Measurements from ENCODE around the gene TTBK2. TPM values are rescaled to one million over a fixed set of nuclear protein-coding genes. Genes with fewer than 3 reads are reported as not detected.

Gene TTBK2
- polyA plus RNA-seq, 1 of the 3 experiments (the other 2 are of a cell fraction): 4.5 TPM

GRCh38 chr15:42725331-42725903, 195.2 kb downstream of the TTBK2 start:
- ChIA-PET POLR2A (interaction anchor here (0.6 kb wide), 1 partner anchor 48 kb away, joined by 4 read pairs; no protein-coding TSS in a partner anchor), CTCF (interaction anchor here (1.1 to 2.4 kb wide), 3 partner anchors 14 to 201 kb away, joined by 3 to 13 read pairs (median 4); no protein-coding TSS in a partner anchor)
- Histone ChIP-seq H4K20me1 (ENCODE audit: insufficient read depth) (no peaks in the 10 kb centered on the region), H3K79me2 (ENCODE audit: insufficient read depth) (peaks cover 2% of the 10 kb centered on the region; the same call in 1 of the 2 replicates), H3K4me1 (ENCODE audit: control insufficient read depth in 1 of 2, insufficient read depth in 2 of 2, low read depth in 1 of 2, low read length in 1 of 2) (peaks cover 0 to 7% of the 10 kb centered on the region in 2 experiments; a peak in 1 of 4 replicates), H3F3A (replicated peaks; ENCODE audit: insufficient read depth) (peaks cover 18% of the 10 kb centered on the region), H3K4me3 (ENCODE audit: low read depth in 2 of 2, low read length in 1 of 2) (no peak overlapping the region), H3K9me3 (no peaks in the 10 kb centered on the region), H3K9ac (no peak overlapping the region), H2AFZ (ENCODE audit: low read depth) (no peak overlapping the region), H3K9me2 (no peaks in the 10 kb centered on the region), H3K4me2 (no peak overlapping the region), H3K27me3 (ENCODE audit: insufficient read depth) (no peaks in the 10 kb centered on the region), H3K36me3 (replicated peaks in 1 of 2; ENCODE audit: control insufficient read depth in 1 of 2, insufficient read depth in 2 of 2, low read length in 1 of 2) (peaks cover 41 to 72% of the 10 kb centered on the region in 2 experiments), H3K27ac (ENCODE audit: low read depth in 2 of 2, low read length in 1 of 2) (no peak overlapping the region)
- DNase-seq: no peak
- TF ChIP-seq YY1 (IDR thresholded peaks at IDR 0.05; ENCODE audit: low read depth): no peak
- no peak for TF ChIP-seq MAX (IDR thresholded peaks at IDR 0.05; ENCODE audit: low read depth)
- no peak for TF ChIP-seq CHD2 (IDR thresholded peaks at IDR 0.05; ENCODE audit: low read length, partially characterized antibody)
- 91% methylated on average over 10 of the region's 12 CpGs for WGBS (ENCODE audit: low lambda C conversion rate)

- no peak overlapping the region for H3K9ac ChIP-seq
- peak; percentile 3 for DNase-seq
- peaks cover 41 to 71% of the 10 kb centered on the region in 2 experiments for H3K36me3 ChIP-seq (replicated peaks in 1 of 2; ENCODE audit: control insufficient read depth in 1 of 2, insufficient read depth in 2 of 2, low read length in 1 of 2)
- peaks cover 0 to 7% of the 10 kb centered on the region in 2 experiments; a peak in 1 of 4 replicates for H3K4me1 ChIP-seq (ENCODE audit: control insufficient read depth in 1 of 2, insufficient read depth in 2 of 2, low read depth in 1 of 2, low read length in 1 of 2)
- no peak overlapping the region for H2AFZ ChIP-seq (ENCODE audit: low read depth)
- H3K27me3 ChIP-seq (ENCODE audit: insufficient read depth): no peaks in the 10 kb centered on the region
- H3K9me2 ChIP-seq: no peaks in the 10 kb centered on the region
- no peak overlapping the region for H3K27ac ChIP-seq (ENCODE audit: low read depth in 2 of 2, low read length in 1 of 2)
- 94% methylated on average over 2 of the region's 6 CpGs for WGBS (ENCODE audit: low lambda C conversion rate)
- peaks cover 18% of the 10 kb centered on the region for H3F3A ChIP-seq (replicated peaks; ENCODE audit: insufficient read depth)
- H3K4me2 ChIP-seq: no peak overlapping the region
- H3K9me3 ChIP-seq: no peaks in the 10 kb centered on the region
- no peak overlapping the region for H3K4me3 ChIP-seq (ENCODE audit: low read depth in 2 of 2, low read length in 1 of 2)
- ChIA-PET CTCF (interaction anchor here (2.7 kb wide), 1 partner anchor 11 kb away, joined by 9 read pairs; no protein-coding TSS in a partner anchor), POLR2A (no interaction called here)
- peaks cover 2% of the 10 kb centered on the region; the same call in 1 of the 2 replicates for H3K79me2 ChIP-seq (ENCODE audit: insufficient read depth)
- no peak for TF ChIP-seq TAF1 (IDR thresholded peaks at IDR 0.05; ENCODE audit: borderline replicate concordance, low read depth, low read length)
- TF ChIP-seq FOXJ3 (CRISPR knock-in tag; IDR thresholded peaks at IDR 0.05): no peak
- no peak for TF ChIP-seq USF2 (IDR thresholded peaks at IDR 0.05; ENCODE audit: borderline replicate concordance, low read depth, low read length)
- no peak for TF ChIP-seq RXRA (IDR thresholded peaks at IDR 0.05; ENCODE audit: borderline replicate concordance, low read depth)
- TF ChIP-seq REST (IDR thresholded peaks at IDR 0.05; ENCODE audit: low read depth, low read length): no peak
- TF ChIP-seq SIN3A (IDR thresholded peaks at IDR 0.05; ENCODE audit: borderline replicate concordance, low read depth, low read length): no peak
- TF ChIP-seq SMC3 (IDR thresholded peaks at IDR 0.05; ENCODE audit: low read depth, low read length): no peak
- no peak for TF ChIP-seq RCOR1 (IDR thresholded peaks at IDR 0.05; ENCODE audit: low read length)
- no peak for TF ChIP-seq TCF12 (IDR thresholded peaks at IDR 0.05)
- no peak for TF ChIP-seq MXI1 (IDR thresholded peaks at IDR 0.05; ENCODE audit: low read depth, low read length)
- no peak for TF ChIP-seq GATA2 (CRISPR knock-in tag; IDR thresholded peaks at IDR 0.05)
- TF ChIP-seq ELF1 (IDR thresholded peaks at IDR 0.05): no peak
- no peak for TF ChIP-seq FOXM1 (IDR thresholded peaks at IDR 0.05; ENCODE audit: low read depth)
- TF ChIP-seq JUND (IDR thresholded peaks at IDR 0.05): no peak
- TF ChIP-seq NRF1 (IDR thresholded peaks at IDR 0.05; ENCODE audit: low read depth, low read length): no peak
- no peak for TF ChIP-seq EP300 (IDR thresholded peaks at IDR 0.05; ENCODE audit: borderline replicate concordance in 1 of 2, low read depth in 1 of 2, low read length in 1 of 2)
- no peak for TF ChIP-seq GABPA (IDR thresholded peaks at IDR 0.05; ENCODE audit: low read depth)
- no peak for TF ChIP-seq CHD2 (IDR thresholded peaks at IDR 0.05; ENCODE audit: low read length, partially characterized antibody)
- TF ChIP-seq EZH2phosphoT487 (IDR thresholded peaks at IDR 0.05; ENCODE audit: borderline replicate concordance, low read depth): no peak
- no peak for TF ChIP-seq TEAD4 (IDR thresholded peaks at IDR 0.05; ENCODE audit: borderline replicate concordance, insufficient read depth)
- H4K20me1 ChIP-seq (ENCODE audit: insufficient read depth): no peaks in the 10 kb centered on the region
Measured at GRCh38 chr15:42724276-42724675, 196.3 kb downstream of the TTBK2 start.

All from SK-N-SH (cell line).